GM20000 (cell line): ENCODE results near the gene EFCAB12.

Experiments used
- DNase-seq: peaks from one replicate; pipeline ENCODE4 v3.0.0; 2012; ENCODE audit warnings: low spot score
- TF ChIP-seq, protein P1 (sequence below): IDR thresholded peaks from 2 replicates; pipeline ENCODE4 v1.5.1; 2012; ENCODE audit warnings: mild to moderate bottlenecking, control low read depth; ENCODE audit errors: extremely low read depth, missing control alignments

EFCAB12 gene

DNA sequence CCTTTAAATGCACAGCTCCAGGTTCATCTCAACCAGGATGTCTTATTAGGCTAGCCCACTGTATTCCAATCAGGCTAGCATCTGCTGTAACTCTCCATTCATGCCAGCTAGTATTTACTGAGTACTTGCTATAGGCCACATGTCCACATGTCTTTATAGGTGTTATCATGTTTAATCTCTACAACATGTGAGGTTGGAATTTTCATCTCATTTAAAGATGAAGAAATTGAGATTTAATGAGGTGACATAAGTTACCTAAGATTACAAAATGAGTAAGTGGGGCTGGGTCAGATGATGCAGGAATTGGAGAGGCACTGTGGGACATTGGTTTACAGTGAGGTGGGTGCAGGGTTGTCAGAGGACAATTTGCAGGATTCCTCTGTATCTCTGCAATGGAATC is 14.5 kb upstream of the EFCAB12 start:
- TF ChIP-seq, protein P1, sequence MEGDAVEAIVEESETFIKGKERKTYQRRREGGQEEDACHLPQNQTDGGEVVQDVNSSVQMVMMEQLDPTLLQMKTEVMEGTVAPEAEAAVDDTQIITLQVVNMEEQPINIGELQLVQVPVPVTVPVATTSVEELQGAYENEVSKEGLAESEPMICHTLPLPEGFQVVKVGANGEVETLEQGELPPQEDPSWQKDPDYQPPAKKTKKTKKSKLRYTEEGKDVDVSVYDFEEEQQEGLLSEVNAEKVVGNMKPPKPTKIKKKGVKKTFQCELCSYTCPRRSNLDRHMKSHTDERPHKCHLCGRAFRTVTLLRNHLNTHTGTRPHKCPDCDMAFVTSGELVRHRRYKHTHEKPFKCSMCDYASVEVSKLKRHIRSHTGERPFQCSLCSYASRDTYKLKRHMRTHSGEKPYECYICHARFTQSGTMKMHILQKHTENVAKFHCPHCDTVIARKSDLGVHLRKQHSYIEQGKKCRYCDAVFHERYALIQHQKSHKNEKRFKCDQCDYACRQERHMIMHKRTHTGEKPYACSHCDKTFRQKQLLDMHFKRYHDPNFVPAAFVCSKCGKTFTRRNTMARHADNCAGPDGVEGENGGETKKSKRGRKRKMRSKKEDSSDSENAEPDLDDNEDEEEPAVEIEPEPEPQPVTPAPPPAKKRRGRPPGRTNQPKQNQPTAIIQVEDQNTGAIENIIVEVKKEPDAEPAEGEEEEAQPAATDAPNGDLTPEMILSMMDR = no peak
- DNase-seq = no peak

DNA sequence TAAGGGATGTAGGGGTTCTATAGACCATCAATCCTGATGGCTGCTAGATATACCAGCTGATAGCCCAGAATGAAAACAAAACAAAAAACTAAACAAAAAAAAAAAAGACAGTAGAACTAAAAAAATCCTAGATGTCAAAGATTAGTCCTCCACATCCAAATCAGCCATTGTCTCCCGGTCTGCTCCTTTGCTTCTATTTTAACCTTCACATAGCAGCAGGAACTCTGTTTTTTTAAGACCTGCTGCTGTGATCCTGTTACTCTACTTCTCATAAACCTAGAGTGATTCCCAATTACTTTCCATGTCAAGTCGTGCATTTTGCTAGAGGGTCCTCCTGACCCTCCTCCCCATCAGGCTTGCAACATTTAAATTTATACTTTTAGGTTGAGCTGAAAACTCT is 14.1 kb upstream of the EFCAB12 start:
- no peak for DNase-seq
- TF ChIP-seq, protein P1 = no peak

DNA sequence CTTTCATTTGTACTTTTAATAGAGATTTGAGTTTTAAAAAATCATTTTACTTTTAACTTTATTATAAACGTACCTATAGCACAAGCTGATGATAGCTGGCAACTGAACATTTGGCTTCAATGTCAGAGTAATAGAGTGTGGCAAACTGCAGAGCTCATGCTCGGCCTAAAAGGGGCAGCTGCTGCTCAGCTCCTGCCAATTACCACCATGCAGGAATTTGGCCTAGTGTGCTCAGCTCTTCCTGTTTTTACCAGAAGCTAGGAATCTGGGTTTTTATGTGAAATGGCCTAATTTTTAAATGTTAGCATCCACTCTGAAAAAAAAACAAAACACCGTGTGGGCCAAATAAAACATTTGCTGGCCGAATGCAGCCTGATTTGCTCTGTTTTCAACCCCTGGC is 13.3 kb upstream of the EFCAB12 start:
- TF ChIP-seq, protein P1 = no peak
- no peak for DNase-seq

DNA sequence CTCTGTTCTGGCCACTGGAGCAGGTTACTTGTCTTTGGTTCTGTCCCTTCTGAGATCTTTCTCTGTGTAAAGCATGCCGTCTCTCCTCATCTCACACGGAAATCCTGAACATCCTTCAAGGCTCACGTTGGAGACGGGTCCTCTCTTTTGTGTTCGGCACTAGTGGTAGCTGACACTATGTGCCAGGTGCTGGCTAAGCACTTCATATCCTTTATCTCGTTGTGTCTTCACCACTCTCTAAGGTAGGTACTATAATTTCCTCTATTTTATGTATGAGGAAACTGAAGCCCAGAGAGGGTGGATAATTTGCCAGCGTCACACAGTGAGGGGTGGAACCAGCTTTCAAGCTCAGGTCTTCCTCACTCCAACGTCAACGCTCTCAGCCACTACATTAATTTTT is 12.8 kb upstream of the EFCAB12 start:
- TF ChIP-seq, protein P1 = no peak
- DNase-seq = no peak

DNA sequence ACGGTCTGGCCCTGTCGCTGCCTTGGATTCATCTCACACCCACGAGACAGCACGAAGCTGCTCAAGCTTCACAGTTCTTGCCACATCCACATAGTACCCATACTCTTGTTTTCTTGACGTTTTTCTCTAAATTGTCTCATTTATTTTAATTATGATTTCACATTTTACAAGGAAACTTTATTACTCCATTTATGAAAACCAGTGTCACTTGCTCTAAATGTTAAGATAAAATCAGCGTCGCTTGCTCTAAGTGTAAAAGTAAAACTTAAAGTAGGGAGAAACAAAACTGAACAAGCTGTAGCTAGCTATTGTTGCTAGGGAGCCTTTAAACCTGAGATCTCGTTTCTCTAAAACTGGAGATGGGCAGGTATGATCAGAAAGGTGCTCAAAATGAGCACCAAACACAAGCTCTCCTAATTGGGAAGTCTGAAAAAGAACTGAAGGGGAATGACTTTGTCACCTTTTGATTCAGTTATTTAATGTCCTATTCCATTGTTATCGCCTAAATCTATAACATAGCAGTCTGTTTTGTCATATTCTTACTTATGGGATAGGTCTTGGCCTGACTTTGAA is 12.3 kb upstream of the EFCAB12 start:
- TF ChIP-seq, protein P1 = no peak
- no peak for DNase-seq

DNA sequence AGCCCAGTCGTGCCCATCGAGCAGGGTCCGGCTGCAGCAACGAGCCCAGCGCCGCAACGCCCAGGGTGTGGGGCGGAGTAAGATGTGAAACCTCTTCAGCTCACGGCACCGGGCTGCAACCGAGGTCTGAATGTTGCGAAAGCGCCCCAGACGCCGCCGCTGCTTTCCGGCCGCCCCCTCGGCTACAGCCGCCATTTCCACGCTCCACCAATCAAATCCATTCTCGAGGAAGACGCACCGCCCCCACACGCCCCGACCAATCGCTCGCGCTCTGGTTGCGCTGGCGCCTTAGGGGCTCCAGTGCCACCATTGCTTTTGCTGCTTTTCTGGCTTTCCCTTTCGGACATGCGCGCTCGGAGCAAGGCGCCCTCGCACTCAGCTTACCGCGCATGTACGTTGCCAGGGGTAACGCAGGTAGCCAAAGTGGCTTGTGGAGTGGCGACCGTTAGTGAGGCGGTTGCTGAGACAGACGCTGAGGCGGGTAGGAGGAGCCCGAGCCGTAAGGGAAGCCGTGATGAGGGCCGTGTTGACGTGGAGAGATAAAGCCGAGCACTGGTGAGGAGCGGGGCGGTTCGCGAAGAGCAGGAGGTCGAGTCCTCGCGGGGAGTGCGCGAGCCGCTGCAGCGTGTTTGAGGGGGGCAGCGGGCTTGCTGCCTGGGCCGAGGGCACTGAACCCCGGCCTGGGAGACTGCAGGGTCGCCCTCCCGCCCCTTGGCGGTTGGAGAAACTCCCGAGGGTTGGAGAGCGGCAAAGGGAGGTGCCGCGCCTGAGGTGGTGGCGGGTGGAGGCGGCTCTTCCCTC is 11.6 kb upstream of the EFCAB12 start, which contains the start of the genes IFT122 and MBD4:
Gene IFT122, plus strand, starts transcription at position 408 of the 801 bp plus-strand sequence. Its CDS starts 107 bp downstream, at position 515.
Gene MBD4, minus strand, starts transcription at position 132 of the 801 bp plus-strand sequence. Its CDS starts 115 bp downstream, at position 17.
- peak; percentile 94 for DNase-seq
- TF ChIP-seq, protein P1 = no peak

DNA sequence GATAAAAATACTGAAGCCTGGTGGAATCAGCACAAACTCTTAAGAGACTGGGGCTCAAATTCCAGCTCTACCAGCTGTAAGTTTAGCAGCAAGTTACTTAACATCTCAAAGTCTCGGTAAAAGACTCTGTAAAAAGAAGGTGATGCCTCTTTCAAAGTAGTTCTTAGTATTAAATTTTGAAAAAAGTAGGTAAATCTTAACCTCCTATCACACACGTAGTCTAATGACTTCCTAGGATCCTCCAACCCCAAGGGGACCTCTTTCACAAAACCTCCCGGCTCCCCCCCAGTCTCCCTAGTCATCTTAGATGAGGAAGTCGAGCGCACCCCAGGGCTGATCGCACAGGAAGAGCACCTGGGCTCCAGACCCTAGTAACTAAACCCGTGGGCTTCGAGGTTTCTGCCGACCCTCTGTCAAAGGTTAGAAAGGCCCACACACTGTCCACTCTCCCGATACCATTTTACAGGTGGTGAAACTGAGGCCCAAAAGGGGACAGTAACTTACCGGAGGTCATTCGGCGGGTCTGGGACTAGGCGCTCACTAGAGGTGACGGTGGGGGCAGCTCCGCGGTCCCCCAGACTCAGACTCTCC is 10.9 kb upstream of the EFCAB12 start:
- DNase-seq = peak; percentile 41
- TF ChIP-seq, protein P1 = no peak
